ENCODE results near the gene MX2. TPM values are rescaled to one million over a fixed set of nuclear protein-coding genes. Genes with fewer than 3 reads are reported as not detected.

The MX2 gene
- total and polyA plus RNA-seq, 2 of the 4 experiments (the other 2 are of a cell fraction): 0.53 to 0.54 TPM

DNA sequence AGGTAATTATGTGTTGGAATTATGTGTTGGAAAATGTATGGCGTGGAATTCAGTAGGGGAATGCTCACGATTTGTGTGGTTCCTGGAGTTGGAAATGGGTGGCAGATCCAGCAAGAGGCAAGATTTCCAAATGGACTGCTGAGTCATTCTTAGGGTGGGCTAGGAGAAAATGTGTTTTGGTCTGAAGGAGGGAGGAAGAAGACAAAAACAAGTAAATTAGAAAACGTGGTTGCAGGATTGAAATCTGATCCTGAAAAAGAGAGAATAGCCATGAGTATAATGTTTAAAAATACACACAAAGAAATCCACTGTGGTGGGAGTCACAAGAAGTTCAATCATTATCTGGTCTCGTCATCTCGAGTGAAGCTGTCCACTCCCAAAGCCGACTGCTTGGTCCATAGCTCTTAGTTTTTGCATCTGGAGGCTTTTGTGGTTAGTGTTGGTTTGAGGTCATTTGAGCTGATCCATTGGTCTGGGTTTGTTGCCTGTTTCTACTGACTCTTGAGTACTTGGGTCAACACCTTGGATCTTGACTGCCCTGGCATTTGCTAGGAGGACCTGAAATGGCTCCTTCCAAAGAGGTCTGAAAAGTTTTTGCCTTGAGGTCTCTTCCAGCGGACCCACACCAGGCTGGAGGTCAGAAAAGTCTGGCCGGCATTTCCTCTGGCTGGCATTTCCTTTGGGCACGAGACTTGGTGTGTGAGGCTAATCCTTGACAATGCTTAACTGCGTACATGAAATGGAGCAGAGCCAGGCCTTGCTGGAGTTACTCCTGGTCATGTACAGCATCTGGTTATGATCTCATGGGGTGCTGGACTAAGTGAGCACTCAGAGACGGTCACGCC, 9.2 kb downstream of the MX2 start:
- Histone ChIP-seq H2AK9ac (replicated peaks; ENCODE audit: low read depth, low read length, poor library complexity) (no peak overlapping the region), H3K9me1 (ENCODE audit: insufficient read depth, low read length) (no peaks in the 10 kb centered on the region), H3K4me2 (ENCODE audit: low read depth, low read length) (no peak overlapping the region), H3K79me1 (ENCODE audit: low read depth in 1 of 2, low read length in 2 of 2) (no peaks in the 10 kb centered on the region), H3K27ac (ENCODE audit: insufficient read depth, low read length) (no peak overlapping the region), H2BK5ac (ENCODE audit: low read depth, low read length, poor library complexity, severe bottlenecking) (no peak overlapping the region), H3K4ac (ENCODE audit: low read depth, low read length) (no peak overlapping the region), H3K4me3 (ENCODE audit: insufficient read depth, low read depth, low read length) (no peak overlapping the region), H4K5ac (ENCODE audit: low read depth, low read length) (no peak overlapping the region), H2BK15ac (ENCODE audit: low read depth, low read length) (no peak overlapping the region), H3K18ac (ENCODE audit: low read depth, low read length) (no peak overlapping the region), H4K91ac (ENCODE audit: insufficient read depth, low read depth, low read length) (no peak overlapping the region), H3K27me3 (ENCODE audit: control insufficient read depth, insufficient read depth, low read length) (no peaks in the 10 kb centered on the region; the same call in 1 of the 2 replicates), H2BK120ac (ENCODE audit: low read depth, low read length) (no peak overlapping the region), H2BK20ac (ENCODE audit: low read depth, low read length) (no peak overlapping the region), H3K4me1 (ENCODE audit: control insufficient read depth, insufficient read depth, low read length) (peaks cover 4% of the 10 kb centered on the region), H3K14ac (replicated peaks; ENCODE audit: low read depth, low read length) (no peak overlapping the region), H3K9ac (ENCODE audit: low read depth, low read length) (no peak overlapping the region), H4K8ac (ENCODE audit: low read depth in 2 of 2, low read length in 2 of 2) (no peak overlapping the region), H3K56ac (ENCODE audit: extremely low read depth, insufficient read depth, low read length) (no peak overlapping the region), H4K20me1 (ENCODE audit: insufficient read depth, low read length) (no peaks in the 10 kb centered on the region), H3K23ac (ENCODE audit: low read depth, low read length) (no peak overlapping the region), H2AK5ac (ENCODE audit: low read depth, low read length) (no peak overlapping the region), H3K36me3 (ENCODE audit: control insufficient read depth, insufficient read depth, low read length) (no peaks in the 10 kb centered on the region), H3K9me3 (ENCODE audit: control insufficient read depth, insufficient read depth, low read length) (no peaks in the 10 kb centered on the region; the same call in 1 of the 2 replicates), H2AFZ (replicated peaks; ENCODE audit: low read length, poor library complexity) (no peak overlapping the region)
- TF ChIP-seq RFX5 (IDR thresholded peaks at IDR 0.05; ENCODE audit: low read depth, low read length): no peak
- in situ Hi-C loops (cut with MboI; ENCODE audit: low sequenced_read_pairs): no loop called here
- no TSS peak for BruUV-seq (replicated peaks)
- ChIA-PET POLR2A (ENCODE audit: unreplicated experiment) (no interaction called here), CTCF (no interaction called here)
- intact Hi-C loops (cut with micrococcal nuclease): no loop called here
- 91 to 100% methylated on average over 2 to 5 of the region's 12 CpGs for WGBS, 2 experiments (ENCODE audit: extremely low coverage in 2 of 2, insufficient read length in 1 of 2)
- dilution Hi-C loops (cut with HindIII; ENCODE audit: low sequenced_read_pairs, unreplicated experiment): no loop called here
- DNase-seq (no peak), ATAC-seq (ENCODE audit: low read depth) (no peak)
